H1 (cell line): Measurements from ENCODE around the gene CXCR5. TPM values are rescaled to one million over a fixed set of nuclear protein-coding genes. Genes with fewer than 3 reads are reported as not detected.
A peak's percentile ranks its signal among the peaks of the same experiment; 100 is the strongest.

ENCODE experiments used
- CTCF ChIA-PET: fragments of 300-600 bp; sonication (Branson Sonifier 250); formaldehyde crosslinking; loops from one replicate; lab custom pipeline; 2021; ENCODE audit not compliant: partially characterized antibody; lab: Charles Lee
- POLR2A ChIA-PET: fragments of 300-600 bp; sonication (Branson Sonifier 250); formaldehyde crosslinking; loops from one replicate; lab custom pipeline; 2021; ENCODE audit warnings: inconsistent platforms; ENCODE audit not compliant: partially characterized antibody; lab: Charles Lee
- DNase-seq, 2 experiments: peaks; one replicate each; pipeline versions ENCODE4 v3.0.0 to v3.0.0-alpha.2; 2010 to 2022; ENCODE audit warnings: low spot score in 2 of 2, low read depth in 1 of 2, mixed read lengths in 1 of 2
- FAIRE-seq: peaks from 2 replicates; lab custom pipeline; 2011; peaks lifted over from hg19 to GRCh38; lab: Jason Lieb, UNC
- H2AFZ ChIP-seq: 2 replicates; pipeline ENCODE4 v1.8.1; 2012; ENCODE audit warnings: low read length, inconsistent platforms
- H2AK5ac ChIP-seq: 2 replicates; pipeline ENCODE4 v1.6.1; 2013; ENCODE audit warnings: low read depth, low read length
- H2BK120ac ChIP-seq: replicated peaks from 2 replicates; pipeline ENCODE3; 2013; ENCODE audit warnings: low read depth, low read length, inconsistent platforms
- H2BK12ac ChIP-seq: 2 replicates; pipeline ENCODE4 v1.6.1; 2013; ENCODE audit warnings: low read depth, low read length
- H2BK15ac ChIP-seq: 2 replicates; pipeline ENCODE4 v1.6.1; 2013; ENCODE audit warnings: low read length
- H2BK20ac ChIP-seq: 2 replicates; pipeline ENCODE4 v1.6.1; 2013; ENCODE audit warnings: low read length
- H2BK5ac ChIP-seq: 2 replicates; pipeline ENCODE4 v1.6.1; 2013; ENCODE audit warnings: low read depth, low read length
- H3K14ac ChIP-seq: 2 replicates; pipeline ENCODE4 v1.6.1; 2013; ENCODE audit warnings: inconsistent platforms; ENCODE audit not compliant: insufficient read length
- H3K18ac ChIP-seq: 2 replicates; pipeline ENCODE4 v1.6.1; 2013; ENCODE audit warnings: low read length; ENCODE audit errors: extremely low read depth
- H3K23ac ChIP-seq: 2 replicates; pipeline ENCODE4 v1.6.1; 2013; ENCODE audit warnings: inconsistent platforms; ENCODE audit not compliant: insufficient read length
- H3K23me2 ChIP-seq: 2 replicates; pipeline ENCODE4 v1.6.1; 2013; ENCODE audit warnings: low read depth, low read length
- H3K27ac ChIP-seq: 2 replicates; pipeline ENCODE4 v1.6.1; 2011; ENCODE audit warnings: low read depth, low read length, inconsistent platforms
- H3K27me3 ChIP-seq, 4 experiments: replicated peaks in 1 of 4; 1 replicate in 1 of 4; 2 replicates in 3 of 4; pipeline versions ENCODE4 v1.6.1 to v1.8.1; 2011 to 2013; ENCODE audit warnings: low read length in 3 of 4, mild to moderate bottlenecking in 3 of 4, inconsistent platforms in 2 of 4, mixed read lengths in 2 of 4, moderate library complexity in 1 of 4; ENCODE audit not compliant: control insufficient read depth in 3 of 4, insufficient read depth in 3 of 4; ENCODE audit errors: extremely low read depth in 1 of 4
- H3K36me3 ChIP-seq, 4 experiments: 2 replicates each; pipeline versions ENCODE4 v1.6.1 to v1.8.1; 2011 to 2013; ENCODE audit warnings: mild to moderate bottlenecking in 4 of 4, low read length in 3 of 4, moderate library complexity in 2 of 4, control low read depth in 1 of 4, inconsistent platforms in 1 of 4; ENCODE audit not compliant: insufficient read depth in 4 of 4, control insufficient read depth in 2 of 4
- H3K4ac ChIP-seq: replicated peaks from 2 replicates; pipeline ENCODE3; 2013; ENCODE audit warnings: low read length, low read depth, mixed read lengths, inconsistent platforms; ENCODE audit not compliant: insufficient read length
- H3K4me1 ChIP-seq, 4 experiments: replicated peaks in 1 of 4; 1 replicate in 1 of 4; 2 replicates in 3 of 4; pipeline versions ENCODE4 v1.6.1 to v1.8.1; 2011 to 2013; ENCODE audit warnings: low read length in 3 of 4, inconsistent platforms in 2 of 4, mixed read lengths in 1 of 4; ENCODE audit not compliant: insufficient read depth in 4 of 4, control insufficient read depth in 3 of 4
- H3K4me2 ChIP-seq, 2 experiments: 2 replicates each; pipeline versions ENCODE4 v1.6.1 to v1.8.1; 2011 to 2013; ENCODE audit warnings: low read depth in 2 of 2, low read length in 2 of 2, control low read depth in 1 of 2, inconsistent platforms in 1 of 2, mild to moderate bottlenecking in 1 of 2; ENCODE audit not compliant: insufficient read depth in 1 of 2
- H3K4me3 ChIP-seq, 4 experiments: fragments of 200-600, 300-600 bp in 1 of 4; sonication (generic), shearing (Covaris generic), sonication (Bioruptor Twin) in 1 of 4; 2 replicates each; pipeline versions ENCODE4 v1.5.1 to v1.8.1; 2011 to 2016; ENCODE audit warnings: low read length in 4 of 4, low read depth in 3 of 4, control low read depth in 2 of 4, inconsistent platforms in 2 of 4, mild to moderate bottlenecking in 2 of 4, mixed read lengths in 1 of 4, moderate library complexity in 1 of 4; ENCODE audit not compliant: insufficient read depth in 2 of 4; ENCODE audit errors: extremely low read depth in 1 of 4
- H3K56ac ChIP-seq: replicated peaks from 2 replicates; pipeline ENCODE3; 2013; ENCODE audit warnings: low read depth, mild to moderate bottlenecking, mixed read lengths, low read length, inconsistent platforms; ENCODE audit not compliant: insufficient read length
- H3K79me1 ChIP-seq: 2 replicates; pipeline ENCODE4 v1.6.1; 2013; ENCODE audit warnings: low read depth, low read length, control low read depth
- H3K79me2 ChIP-seq, 2 experiments: 2 replicates each; pipeline versions ENCODE4 v1.6.1 to v1.8.1; 2012 to 2013; ENCODE audit warnings: low read length in 2 of 2, mild to moderate bottlenecking in 2 of 2, inconsistent platforms in 1 of 2; ENCODE audit not compliant: insufficient read depth in 2 of 2, control insufficient read depth in 1 of 2
- H3K9ac ChIP-seq, 4 experiments: replicated peaks in 1 of 4; 1 replicate in 1 of 4; 2 replicates in 3 of 4; pipeline versions ENCODE4 v1.6.1 to v1.8.1; 2011 to 2013; ENCODE audit warnings: low read depth in 3 of 4, low read length in 3 of 4, control low read depth in 2 of 4, mild to moderate bottlenecking in 2 of 4, moderate library complexity in 2 of 4, inconsistent platforms in 1 of 4; ENCODE audit errors: extremely low read depth in 1 of 4
- H3K9me3 ChIP-seq, 2 experiments: 2 replicates each; pipeline versions ENCODE4 v1.6.1 to v1.8.1; 2012 to 2013; ENCODE audit warnings: mild to moderate bottlenecking in 2 of 2, moderate library complexity in 2 of 2, control low read depth in 1 of 2, inconsistent platforms in 1 of 2, low read depth in 1 of 2, low read length in 1 of 2, mixed read lengths in 1 of 2; ENCODE audit not compliant: insufficient read depth in 2 of 2
- H4K20me1 ChIP-seq, 2 experiments: replicated peaks in 1 of 2; 2 replicates each; pipeline versions ENCODE3 to v1.8.1; 2011 to 2013; ENCODE audit warnings: inconsistent platforms in 2 of 2, low read length in 2 of 2, mild to moderate bottlenecking in 1 of 2; ENCODE audit not compliant: insufficient read depth in 2 of 2, control insufficient read depth in 1 of 2
- H4K5ac ChIP-seq: 2 replicates; pipeline ENCODE4 v1.6.1; 2013; ENCODE audit warnings: low read length, low read depth, mixed read lengths, inconsistent platforms; ENCODE audit not compliant: insufficient read length
- H4K8ac ChIP-seq: 2 replicates; pipeline ENCODE4 v1.8.0; 2013; ENCODE audit warnings: mild to moderate bottlenecking, moderate library complexity, low read length, inconsistent platforms; ENCODE audit not compliant: insufficient read depth; ENCODE audit errors: extremely low read depth
- H4K91ac ChIP-seq: replicated peaks from 2 replicates; pipeline ENCODE3; 2013; ENCODE audit warnings: low read length, mixed read lengths, inconsistent platforms; ENCODE audit not compliant: insufficient read length
- ATF3 ChIP-seq: IDR thresholded peaks from 2 replicates; pipeline ENCODE4 v1.6.1; 2011; ENCODE audit warnings: low read depth, mild to moderate bottlenecking, low read length; ENCODE audit not compliant: insufficient read depth
- CBX5 ChIP-seq: fragments of 300-800, 300-1000 bp; sonication (generic); IDR thresholded peaks from 2 replicates; pipeline ENCODE4 v1.7.1; 2016; ENCODE audit warnings: antibody characterized with exemption, low read length, low read depth
- E2F6 ChIP-seq: IDR thresholded peaks from 2 replicates; pipeline ENCODE4 v1.6.1; 2012; ENCODE audit warnings: inconsistent platforms
- FOSL1 ChIP-seq: IDR thresholded peaks from 2 replicates; pipeline ENCODE4 v1.6.1; 2011; ENCODE audit warnings: mild to moderate bottlenecking, low read depth, low read length, moderate library complexity; ENCODE audit not compliant: insufficient read depth
- GTF2F1 ChIP-seq: IDR thresholded peaks from 2 replicates; pipeline ENCODE4 v1.6.1; 2012; ENCODE audit warnings: low read depth, low read length, improper control_type of control experiment, borderline replicate concordance
- KDM1A ChIP-seq: fragments of 200-600, 300-600 bp; sonication (generic); IDR thresholded peaks from 2 replicates; pipeline ENCODE4 v1.7.1; 2016; ENCODE audit warnings: mild to moderate bottlenecking, low read length, borderline replicate concordance
- RBBP5 ChIP-seq: IDR thresholded peaks from 2 replicates; pipeline ENCODE4 v1.7.1; 2012; ENCODE audit warnings: low read depth, mild to moderate bottlenecking, inconsistent platforms, low read length, moderate library complexity, borderline replicate concordance
- SUZ12 ChIP-seq: fragments of 200-600 bp; sonication (generic); IDR thresholded peaks from 2 replicates; pipeline ENCODE4 v1.6.1; 2012; ENCODE audit warnings: mild to moderate bottlenecking, inconsistent platforms, low read length, moderate library complexity, mixed read lengths
- TBP ChIP-seq: IDR thresholded peaks from 2 replicates; pipeline ENCODE4 v1.6.1; 2011; ENCODE audit warnings: low read depth, low read length, improper control_type of control experiment
- WGBS, 2 experiments: shearing (Covaris generic) in 1 of 2; methylation state at CpG; one replicate each; pipeline versions ENCODE4 v1.1.6 to v1.1.7; 2013 to 2015; ENCODE audit warnings: low lambda C conversion rate in 2 of 2, mixed read lengths in 2 of 2, inconsistent platforms in 1 of 2, low coverage in 1 of 2, missing lambda C conversion rate in 1 of 2; ENCODE audit not compliant: insufficient replicate concordance in 2 of 2, insufficient coverage in 1 of 2, insufficient read length in 1 of 2; ENCODE audit errors: extremely low coverage in 1 of 2, missing lambda C conversion rate in 1 of 2; 5-methylcytosine and 5-hydroxymethylcytosine counted together
- polyA plus RNA-seq, 7 experiments: library from polyadenylated mRNA; depleted of rRNA in 3 of 7; stranded (reverse) in 5 of 7; unstranded in 2 of 7; fragments of >200 nt in 5 of 7; fragments of 200-250 nt in 2 of 7; gene quantifications; 1 replicate in 5 of 7; 2 replicates in 1 of 7; 4 replicates in 1 of 7; pipeline versions ENCODE4 v1.2.1 to v1.2.3, GENCODE V29; 2011 to 2013; ENCODE audit warnings: missing spikeins in 2 of 7, mixed read lengths in 2 of 7
- total RNA-seq: library from RNA; stranded (reverse); fragmentation: NEBNext Ultra II Directional; extraction: Animal tissue kit (Norgen Biotek cat#: 25700); gene quantifications from 2 replicates; pipeline ENCODE4 v1.2.1, GENCODE V29; 2021

CXCR5 gene
- total and polyA plus RNA-seq, 2 of the 8 experiments (the other 6 are each of a cell fraction or from before 2014, with no cell fraction given), result not detected

- Histone ChIP-seq H3K4ac (no peak overlapping the region), H4K8ac (no peak overlapping the region), H3K79me1 (peaks cover 22% of the 10 kb centered on the region), H4K20me1 (peaks cover 13 to 25% of the 10 kb centered on the region in 2 experiments), H2AFZ (no peak overlapping the region), H2BK12ac (0 out of 2 replicates have a peak overlapping the region, but pooled peaks have one; percentile 22), H2BK15ac (peak overlapping the region; percentile 76; the same call in 1 of the 2 replicates), H4K5ac (no peak overlapping the region), H2BK120ac (no peak overlapping the region), H3K9ac (peak overlapping the region in 1 of 4 experiments; percentile 23; a peak in 3 of 7 replicates), H3K4me1 (peaks cover 28 to 66% (median 52%) of the 10 kb centered on the region in 4 experiments), H2BK5ac (peak overlapping the region; percentile 6; the same call in 1 of the 2 replicates), H3K4me2 (peak overlapping the region; percentile 70 to 99), H3K9me3 (no peaks in the 10 kb centered on the region), H3K4me3 (peak overlapping the region; percentile 82 to 98 (median 94)), H3K18ac (peak overlapping the region; percentile 10; the same call in 1 of the 2 replicates), H3K79me2 (peaks cover 26 to 63% of the 10 kb centered on the region in 2 experiments), H3K27me3 (no peaks in the 10 kb centered on the region; a peak in 1 of 7 replicates), H2BK20ac (no peak overlapping the region), H3K23ac (no peak overlapping the region), H3K14ac (no peak overlapping the region), H4K91ac (no peak overlapping the region), H3K56ac (no peak overlapping the region), H3K27ac (no peak overlapping the region), H3K36me3 (no peaks in the 10 kb centered on the region; a peak in 1 of 8 replicates), H3K23me2 (peaks cover 15% of the 10 kb centered on the region), H2AK5ac (peak overlapping the region; percentile 71; the same call in 1 of the 2 replicates)
- CTCF ChIA-PET, result interaction anchor here (0.8 to 2.5 kb wide), 7 partner anchors 13 to 167 kb away, joined by 3 to 6 read pairs (median 4); partner anchors contain the start of gene DDX6
- FAIRE-seq, result no peak
- peak in 1 of 2 experiments; percentile 43 for DNase-seq
- 57% methylated on average over 7 of the region's 7 CpGs; no CpG with 5 or more reads in 1 of the 2 experiments for WGBS, 2 experiments
- POLR2A ChIA-PET, result interaction anchor here (1.0 to 1.6 kb wide), 5 partner anchors 27 to 254 kb away, joined by 3 to 6 read pairs (median 4); partner anchors contain the start of gene CENATAC
- no peak for TF ChIP-seq FOSL1
- no peak for TF ChIP-seq E2F6
- TF ChIP-seq SUZ12, result no peak
- TF ChIP-seq RBBP5, result no peak
- TF ChIP-seq KDM1A, result no peak
- no peak for TF ChIP-seq GTF2F1
- no peak for TF ChIP-seq CBX5
- TF ChIP-seq TBP, result no peak
- no peak for TF ChIP-seq ATF3
Observed at GRCh38 chr11:118923721-118924587, 40.3 kb downstream of the CXCR5 start.
